CD4-positive, alpha-beta T cell treated with Interleukin-2 at 100 ng/mL for 4 hours (primary cell): ENCODE results near the gene SLC6A6.

Experiments used
- DNase-seq: peaks from one replicate; pipeline ENCODE4 v3.0.0-alpha.2; 2020; ENCODE audit warnings: low spot score

SLC6A6 gene

DNA sequence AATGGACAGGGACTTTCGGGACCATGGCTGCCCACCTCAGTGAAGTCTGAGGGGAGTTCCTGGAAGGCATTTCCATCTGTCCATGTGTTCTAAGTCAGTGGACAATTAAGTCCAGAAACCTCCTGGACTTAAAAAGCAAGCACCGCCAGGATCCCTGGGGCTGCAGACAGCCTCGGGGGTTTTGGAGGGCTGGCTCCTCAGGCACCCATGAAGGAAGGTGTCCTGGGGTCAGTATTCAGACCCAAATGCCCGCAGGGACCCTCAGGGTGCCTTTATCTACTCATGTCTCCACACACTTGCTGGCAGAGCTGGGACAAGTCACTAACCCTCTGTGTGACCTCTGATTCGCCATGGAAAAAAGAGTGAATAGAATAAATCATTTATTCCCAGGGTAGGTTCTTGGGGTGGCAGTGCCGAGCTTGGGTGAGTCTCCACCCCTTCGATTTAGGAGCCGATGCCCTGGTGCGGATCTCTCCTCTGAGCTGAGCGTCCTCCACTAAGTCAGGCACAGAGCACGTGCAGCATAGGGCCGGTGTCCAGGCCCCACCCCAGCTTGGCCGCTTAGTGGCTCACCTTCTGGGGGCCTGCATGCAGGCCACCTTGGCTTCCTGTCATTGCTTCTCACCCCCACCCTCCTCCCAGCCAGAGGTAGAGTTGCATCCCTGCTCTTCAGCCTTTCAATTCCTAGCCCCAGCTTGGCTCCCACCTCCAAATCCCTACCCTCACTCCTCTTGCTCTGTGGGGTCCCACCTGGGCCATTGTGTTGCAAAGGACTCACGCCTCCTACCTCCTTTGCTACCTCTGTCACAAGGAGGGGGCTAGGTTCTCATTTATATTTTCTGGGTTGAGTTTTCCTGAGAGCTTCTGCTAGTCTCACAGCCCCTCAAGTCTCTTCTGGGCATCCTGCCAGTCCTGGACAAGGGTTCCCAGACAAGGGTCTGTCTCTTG is 19.9 kb downstream of the SLC6A6 start:
- no peak for DNase-seq

DNA sequence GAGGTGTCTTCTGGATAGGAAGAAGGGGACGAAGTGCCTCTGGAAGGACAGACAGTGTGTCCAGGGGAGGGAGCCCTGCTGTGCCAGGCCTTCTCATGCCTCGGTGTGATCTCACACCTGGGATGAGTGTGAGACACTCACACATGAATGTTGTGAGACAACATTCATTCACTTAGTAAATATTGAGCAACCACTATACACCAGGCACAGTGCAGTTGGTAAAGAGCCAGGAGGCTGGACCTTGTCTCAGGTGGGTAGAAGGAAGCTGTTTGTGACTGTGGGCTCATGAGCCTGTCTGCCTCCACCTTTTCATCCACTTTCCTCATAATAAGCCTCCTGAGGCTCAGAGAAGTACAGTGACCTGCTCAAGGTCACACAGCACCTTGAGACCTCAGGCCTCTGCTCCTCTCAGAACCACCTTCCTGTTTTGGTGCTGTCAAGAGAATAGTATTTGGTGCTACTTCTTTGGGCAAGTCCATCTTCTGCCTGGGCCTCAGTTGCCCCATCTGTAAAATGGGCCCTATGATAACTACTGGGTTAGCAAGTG is 20.9 kb downstream of the SLC6A6 start:
- no peak for DNase-seq

DNA sequence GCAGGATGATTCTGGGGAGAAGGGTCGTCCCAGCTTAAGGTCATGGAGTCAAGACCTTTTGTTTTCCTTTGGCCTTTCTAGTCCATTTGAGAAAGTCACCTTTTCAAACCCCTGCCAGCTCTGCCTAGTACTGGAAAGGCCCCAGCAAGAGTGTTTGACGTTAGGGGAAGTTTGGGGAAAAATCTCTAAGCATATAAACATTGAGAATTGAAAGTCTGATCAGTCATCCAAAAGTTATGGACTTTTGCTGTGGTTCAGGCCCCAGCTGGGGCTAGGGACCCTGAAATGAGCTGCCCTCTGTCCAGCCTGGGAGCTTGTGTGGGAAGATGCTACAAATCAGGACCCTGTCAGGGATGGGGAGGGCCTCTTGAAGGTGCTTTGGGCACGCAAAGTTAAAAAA is 21.6 kb downstream of the SLC6A6 start:
- DNase-seq = no peak

DNA sequence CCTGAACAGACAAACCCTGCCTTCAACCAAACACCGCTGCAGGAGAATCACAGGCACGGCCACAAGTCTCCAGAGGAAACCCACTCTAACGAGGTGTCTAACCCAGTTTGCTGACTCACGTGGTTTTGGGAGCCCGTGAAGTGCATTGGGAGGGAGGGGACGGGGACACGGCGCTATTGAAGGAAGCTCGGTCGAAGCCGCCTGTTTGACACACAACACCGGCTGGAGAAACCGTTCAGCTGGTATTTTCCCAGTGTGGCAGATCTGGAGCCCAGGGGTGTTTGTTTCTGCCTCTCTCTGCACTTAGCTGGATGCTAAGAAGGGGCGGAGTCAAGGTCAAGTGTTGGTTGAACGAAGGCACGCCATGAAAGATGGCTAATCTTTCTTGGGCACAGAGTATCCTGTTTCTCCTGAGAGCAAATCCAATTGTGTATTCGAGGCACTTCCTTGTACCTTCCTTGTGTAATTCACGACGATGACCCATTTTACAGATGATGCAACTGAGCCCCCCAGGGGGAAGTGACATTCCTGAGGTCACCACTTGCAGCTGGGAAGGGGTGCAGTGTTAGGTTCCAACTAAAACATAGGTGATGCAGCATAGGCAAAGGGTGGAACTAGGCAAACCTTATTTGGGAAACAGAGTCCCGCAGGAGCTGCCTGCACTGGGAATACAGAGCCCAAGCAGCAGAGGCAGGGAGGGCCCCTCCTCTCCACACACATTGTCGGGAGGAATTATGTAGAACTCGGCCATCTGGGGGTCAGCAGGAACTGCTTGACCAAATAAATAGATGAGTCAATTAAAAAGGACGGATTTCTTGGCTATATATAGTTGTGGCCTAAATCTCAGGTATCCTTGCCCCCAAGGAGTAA is 22.5 kb downstream of the SLC6A6 start:
- peak; percentile 72 for DNase-seq

DNA sequence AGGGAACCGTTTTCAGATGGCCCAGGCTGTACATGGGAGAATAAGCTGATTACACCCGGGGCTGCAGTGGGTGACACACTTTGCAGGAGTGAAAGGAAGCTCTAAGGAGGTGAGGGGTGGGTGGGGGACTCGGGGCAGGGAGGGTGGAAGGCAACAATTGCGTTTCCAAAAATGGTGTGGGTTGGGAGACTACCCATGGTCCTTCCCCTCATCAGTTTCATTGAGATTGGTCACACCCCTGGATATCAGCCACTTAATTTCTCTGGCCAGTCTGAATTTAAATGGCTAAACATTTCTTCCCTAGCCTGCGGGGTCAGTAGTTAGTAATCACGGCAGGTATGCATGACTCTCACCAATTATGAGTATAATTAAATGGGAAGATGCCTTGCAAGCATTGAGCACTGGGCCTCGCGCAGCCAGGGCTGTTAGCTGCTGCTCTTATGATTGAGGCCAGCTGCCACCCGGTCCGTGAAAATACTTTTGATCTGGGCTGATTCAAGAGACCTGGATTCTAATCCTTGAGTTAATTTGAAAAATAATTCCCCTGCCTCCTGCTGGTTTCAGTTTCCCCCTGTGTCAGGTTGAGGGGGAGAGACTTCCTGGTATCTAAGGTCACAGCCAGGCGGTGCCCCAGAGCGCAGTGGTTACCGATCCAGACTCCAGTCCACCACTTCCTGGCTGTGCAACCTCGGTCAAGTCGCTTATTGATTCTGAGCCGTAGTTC is 23.3 kb downstream of the SLC6A6 start:
- peak; percentile 62 for DNase-seq

DNA sequence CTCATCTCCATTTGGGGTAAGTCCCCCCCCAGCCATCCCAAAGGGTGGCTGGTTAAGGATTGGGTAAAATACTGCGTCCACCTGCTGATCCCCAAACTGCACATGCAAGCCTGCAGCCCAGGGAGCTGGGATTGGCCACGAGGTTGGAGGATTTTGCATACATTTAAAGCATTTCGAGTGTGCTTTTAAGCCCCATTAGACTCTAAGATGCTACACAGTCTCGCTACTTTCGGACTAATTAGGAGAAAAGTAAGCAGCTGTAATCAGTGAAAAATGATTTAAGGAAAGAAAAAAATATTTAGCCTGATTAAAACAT is 23.9 kb downstream of the SLC6A6 start:
- DNase-seq = no peak

DNA sequence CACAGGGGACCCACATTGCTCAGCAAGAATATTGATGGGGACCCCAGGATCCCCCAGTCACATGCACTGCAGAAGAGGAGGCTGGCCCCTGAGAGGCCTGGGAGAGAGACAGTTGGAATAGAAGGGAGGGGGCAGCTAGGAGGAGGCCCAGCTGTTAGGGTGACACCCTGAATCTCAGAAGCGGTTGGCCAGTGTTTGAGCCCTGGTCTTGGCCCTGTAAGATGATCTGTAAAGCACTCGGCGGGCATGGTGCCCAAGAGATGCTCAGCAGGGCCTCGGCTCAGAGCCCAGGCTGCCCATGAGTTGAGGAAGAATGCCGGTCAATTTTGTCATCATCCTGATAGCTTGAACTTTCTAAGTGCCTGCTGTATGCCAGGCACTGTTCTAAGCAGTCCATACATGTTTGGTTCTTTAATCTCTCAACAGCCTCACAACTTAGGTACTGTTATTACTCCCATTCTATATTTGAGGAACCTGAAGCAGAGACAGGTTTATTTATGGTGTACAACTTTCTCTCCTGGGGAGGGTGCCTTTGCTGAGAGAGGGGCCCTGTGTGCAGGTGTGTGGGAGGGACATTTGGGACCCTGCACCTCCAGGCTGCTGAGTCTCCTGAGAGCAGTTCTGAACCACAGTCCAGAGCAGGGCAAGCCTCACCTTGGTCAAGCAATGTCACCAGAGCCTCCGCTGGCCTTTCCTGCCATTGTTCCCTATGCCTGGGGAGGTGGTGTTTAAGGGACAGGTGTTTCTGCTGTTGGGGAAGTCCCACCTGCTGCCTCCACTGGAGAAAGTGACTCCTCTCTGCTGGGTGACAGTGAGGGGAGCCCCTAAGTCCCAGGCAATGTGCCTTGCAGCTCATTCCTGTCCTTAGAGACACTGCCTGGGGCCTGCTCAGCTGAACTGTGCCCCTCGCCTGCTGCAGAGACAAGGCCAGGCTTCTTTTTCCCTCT is 26.0 kb downstream of the SLC6A6 start:
- no peak for DNase-seq

DNA sequence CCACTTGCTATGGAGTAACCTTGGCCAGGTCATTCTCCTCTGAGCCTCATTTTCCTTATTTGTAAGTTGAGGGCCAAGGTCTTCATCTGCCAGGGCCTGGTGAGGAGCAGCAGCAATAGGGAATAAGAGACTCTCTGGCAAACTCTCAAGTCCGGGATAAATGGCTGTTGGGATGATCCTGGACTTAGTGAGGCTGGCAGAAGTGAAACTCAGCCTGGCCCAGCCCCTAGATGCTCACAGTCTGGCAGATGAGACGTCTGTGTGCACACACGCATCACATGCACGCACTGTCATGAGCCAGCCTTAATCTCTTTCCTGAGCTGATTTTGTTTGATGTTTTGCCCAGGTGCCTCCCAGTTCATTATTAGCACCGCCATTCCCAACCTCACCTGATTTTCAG is 26.8 kb downstream of the SLC6A6 start:
- DNase-seq = no peak

DNA sequence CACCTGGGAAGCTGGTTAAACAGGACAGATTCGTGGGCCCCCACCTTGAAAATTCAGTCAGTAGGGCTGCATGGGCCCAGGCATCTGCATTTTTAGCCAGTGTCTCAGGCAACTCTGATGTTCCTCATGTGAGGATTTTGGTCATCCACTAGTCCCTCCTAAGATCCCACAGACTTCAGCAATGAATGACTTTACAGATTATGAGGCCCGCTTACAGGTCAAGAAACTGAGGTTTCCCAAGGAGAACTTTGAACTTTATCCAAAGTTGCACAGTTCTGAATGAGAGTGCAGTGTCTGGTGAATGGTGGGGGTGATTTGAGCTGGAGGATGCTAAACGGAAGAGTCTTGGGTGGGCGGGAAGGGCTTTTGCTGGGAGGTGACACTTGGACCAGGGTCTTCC is 27.2 kb downstream of the SLC6A6 start:
- no peak for DNase-seq

DNA sequence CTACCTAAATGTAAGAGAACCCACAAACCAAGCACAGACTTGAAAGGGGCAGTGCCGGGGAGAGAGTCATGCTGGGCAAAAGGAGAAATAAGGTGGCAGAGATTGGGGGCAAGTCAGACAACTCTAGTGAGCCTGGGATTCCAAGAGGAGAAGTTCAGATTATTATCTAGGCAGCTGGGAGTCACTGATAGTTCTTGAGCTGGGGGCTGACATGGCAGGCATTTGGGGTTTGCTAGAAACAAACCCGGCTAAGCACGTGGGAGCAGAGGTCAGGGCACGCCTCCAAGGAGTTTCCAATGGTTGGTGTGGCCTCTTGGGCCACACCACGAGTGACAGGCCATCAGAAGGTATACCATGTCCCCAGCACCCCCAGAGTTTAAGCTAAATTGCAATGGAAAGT is 27.6 kb downstream of the SLC6A6 start:
- DNase-seq = no peak

DNA sequence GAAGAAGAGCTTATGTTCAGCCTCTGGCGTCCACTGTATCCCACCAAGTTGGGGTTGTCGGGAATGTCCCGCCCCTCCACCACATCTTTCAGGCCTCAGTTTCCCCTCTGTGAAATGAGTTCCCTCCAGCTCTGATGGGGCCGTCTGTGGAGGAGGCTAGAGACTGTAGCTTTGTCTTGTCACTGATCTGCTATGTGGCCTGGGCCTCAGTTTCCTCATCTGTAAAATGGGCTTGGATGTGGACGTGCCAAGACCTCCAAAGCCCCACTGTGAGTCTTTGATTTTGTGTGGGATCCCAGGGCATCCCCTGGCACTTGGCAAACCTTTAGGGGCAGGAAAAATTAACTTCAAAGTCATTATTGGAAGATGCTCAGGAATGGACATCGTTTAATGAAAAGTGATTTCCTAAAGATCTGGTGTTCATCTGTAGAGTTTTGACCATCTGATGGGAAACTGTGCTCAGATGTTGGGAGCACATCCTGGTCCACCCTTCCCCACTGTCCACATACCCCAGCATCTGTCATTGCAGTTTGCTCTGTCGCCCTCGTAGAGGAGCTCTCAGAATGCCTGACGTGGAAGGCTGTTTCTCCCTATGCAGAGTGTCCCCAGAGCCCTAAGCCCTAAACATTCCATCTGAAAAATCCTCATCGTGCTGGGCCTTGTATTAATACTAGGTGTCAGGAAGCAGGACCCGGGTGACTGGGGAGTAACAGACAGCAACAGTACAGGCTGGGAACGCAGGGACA is 28.5 kb downstream of the SLC6A6 start:
- no peak for DNase-seq

DNA sequence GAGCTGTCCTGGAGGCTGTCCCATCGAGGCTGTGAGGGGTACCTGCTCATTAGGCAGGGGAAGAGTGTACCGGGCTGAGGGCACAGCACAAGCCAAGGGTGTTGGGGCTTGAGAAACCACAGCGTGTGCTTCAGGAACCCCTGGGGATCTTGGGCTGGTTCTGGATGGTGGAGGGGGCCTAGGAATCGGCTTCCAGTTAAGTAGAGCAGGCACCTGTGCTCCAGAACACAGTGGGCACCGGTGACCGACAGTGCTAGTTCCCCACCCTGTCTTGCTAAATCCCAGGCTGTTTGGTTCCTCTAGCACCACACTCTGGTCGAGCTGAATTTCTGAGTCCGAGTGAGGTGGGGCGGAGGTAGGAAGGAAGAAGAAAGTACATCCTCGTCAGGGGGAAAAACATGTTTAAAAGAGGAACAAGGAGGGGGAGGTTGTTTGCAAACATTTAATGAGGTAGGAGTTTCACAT is 29.1 kb downstream of the SLC6A6 start:
- DNase-seq = no peak

DNA sequence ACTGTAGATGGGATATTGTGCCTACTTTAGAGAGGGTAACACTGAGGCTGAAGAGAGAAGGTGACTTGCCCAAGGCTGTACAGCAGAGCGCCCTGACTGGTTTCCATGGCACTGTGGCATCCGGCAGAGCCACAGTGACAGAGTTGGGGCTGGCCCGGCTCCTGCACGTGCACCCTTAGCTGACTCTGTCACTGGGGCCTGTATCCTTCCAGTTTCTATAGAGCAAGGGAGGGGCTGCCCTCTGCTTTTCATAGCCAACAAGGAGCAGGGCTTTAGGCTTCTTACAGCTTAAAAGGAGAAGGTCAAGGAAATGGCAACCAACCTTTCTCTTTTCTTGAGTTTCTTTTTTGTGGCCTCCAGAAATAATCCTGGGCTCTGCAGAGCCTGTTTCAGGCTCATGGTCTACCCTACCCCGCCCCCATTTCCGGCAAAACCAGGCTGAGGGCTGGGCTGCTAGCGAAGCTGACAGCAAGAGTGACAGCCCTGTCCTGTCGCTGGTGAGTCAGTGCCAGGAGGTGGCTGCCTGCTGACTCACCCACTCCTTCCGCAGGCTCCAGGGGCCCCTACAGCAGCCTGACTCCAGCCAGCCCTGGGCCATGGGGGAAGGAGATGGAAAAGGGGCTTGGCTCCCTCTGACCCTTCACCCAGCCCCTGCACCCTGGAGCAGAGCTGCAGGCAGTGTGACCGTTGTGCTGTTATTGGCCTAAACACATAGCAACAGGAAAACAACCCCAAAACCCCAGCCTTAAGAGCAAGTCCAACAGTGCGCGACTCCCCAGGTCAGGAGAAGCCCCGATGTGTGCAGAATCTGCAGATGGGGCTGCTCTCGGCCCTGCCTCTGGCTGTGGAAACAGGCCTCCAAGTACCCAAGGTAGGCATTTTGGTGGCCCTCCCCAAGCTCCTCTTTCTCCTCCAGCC is 29.8 kb downstream of the SLC6A6 start:
- DNase-seq = peak; percentile 96

DNA sequence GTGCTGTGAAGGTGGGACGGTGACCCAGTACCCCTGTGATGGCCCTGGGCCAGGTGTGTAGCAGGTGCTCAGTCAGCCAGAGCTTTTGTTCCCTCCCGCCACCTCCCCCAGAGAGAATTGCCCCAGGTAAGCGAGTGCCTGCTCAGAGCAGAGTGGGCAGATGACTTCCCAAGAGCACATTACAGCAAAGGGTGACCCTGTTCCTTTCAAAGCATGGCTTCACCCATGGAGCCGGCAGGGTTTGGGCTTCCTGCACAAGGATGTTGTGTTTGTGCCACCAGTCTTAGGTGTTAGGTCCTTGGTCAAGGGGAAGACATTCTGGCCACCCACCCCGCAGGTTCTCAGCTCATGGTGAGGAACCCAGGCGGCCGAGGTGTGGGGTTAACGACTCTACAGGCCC is 30.7 kb downstream of the SLC6A6 start:
- DNase-seq = no peak

DNA sequence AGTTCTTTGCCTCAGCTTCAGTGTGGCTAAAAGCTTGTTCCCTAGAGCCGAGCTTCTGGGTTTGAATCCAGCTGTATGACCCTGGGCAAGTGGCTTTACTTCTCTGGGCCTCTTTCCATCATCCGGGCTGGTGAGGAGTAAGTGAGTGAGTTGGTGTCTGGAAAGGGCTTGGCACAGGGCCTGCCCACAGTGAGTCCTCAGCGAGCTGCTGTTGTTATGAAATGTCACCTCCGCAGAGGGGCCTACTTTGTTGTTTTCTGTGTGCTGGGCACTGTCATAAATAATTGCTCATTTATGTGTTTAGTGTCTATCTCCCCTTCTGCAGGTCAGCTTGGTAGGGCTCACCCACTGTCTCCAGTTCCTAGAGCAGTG is 31.7 kb downstream of the SLC6A6 start:
- DNase-seq = peak; percentile 56

DNA sequence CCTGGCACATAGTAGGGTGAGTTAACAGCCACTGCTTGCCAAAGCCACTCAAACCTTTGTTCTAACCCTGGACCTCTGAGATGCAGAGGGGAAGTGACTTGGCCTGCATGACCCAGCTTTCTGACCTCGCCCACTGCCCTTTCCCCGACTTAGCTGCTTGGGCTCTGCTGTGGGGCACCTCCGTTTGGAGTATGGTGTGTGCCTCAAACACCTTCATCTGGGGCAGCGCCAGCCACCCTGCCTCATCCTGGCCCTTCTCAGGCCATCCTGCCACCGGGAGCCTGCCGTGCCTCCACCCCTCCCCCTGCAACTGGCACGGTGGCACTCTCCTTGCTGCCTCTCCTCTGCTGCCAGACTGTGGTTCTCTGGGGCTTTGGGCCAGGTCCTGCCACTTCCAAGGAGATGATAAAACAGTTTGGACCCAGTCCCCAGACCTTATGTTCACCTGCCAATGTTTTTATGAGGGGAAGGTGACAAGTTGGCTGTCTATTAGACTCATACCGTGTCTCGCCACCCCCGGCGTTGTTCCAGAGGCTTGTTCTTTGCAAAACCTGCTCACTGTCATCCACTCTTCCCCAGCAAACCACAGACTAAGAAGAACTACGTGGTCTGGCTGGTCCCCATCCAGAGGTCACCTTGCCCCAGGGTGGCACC is 32.2 kb downstream of the SLC6A6 start:
- DNase-seq = no peak

DNA sequence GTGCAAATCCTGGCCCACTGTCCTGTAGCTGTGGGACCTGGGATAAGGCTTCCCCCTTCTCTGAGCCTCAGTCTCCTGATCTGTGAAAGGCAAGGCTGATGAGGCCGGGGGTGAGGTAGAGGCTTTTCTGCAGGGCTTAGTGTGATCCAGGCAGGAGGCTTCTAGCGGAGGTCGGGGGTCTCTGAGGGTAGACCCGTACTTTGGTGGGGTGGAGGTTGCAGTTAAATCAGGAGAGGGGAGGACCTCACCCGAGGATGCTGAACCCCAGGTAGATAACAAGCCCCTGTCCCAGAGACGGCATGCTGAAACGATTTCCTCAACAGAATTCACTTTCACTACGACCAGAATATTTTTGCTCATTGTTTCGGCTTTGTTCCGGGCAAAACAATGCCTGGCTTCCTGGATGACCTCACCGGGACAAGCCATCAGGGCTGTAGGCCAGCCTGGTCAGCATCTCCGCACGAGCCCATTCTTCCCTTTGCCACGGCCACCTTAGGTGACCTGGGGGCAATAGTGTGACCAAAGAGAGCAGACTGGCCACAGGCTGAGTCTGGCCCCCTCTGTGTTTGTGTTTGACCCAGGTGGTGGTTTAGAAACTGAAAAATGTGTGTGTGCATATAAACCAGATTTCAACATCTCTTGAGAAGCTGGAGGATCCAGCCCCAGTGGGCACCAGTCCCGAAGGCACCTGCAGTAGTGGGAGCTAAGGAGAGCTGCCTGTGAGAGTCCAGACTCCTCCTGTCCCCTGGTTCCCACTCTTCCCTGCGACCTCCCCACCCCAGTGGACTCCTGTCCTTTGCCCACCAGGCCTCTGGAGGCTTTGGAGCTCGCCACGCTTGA is 33.0 kb downstream of the SLC6A6 start:
- no peak for DNase-seq

DNA sequence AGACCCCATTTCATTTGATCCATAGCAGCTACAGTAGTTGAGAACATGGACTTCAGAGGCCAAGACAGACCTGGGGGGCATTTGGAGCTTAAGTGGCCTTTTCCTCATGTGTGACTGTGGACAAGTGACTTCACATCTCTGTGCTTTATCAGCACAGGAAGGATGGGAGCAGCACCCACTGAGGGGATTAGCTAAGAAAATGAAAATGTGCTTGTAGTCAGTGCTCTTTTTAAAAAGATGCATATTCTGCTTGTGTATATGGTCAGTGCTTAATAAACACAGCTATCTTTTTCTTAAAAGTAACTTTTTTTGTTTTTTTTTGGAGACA is 34.5 kb downstream of the SLC6A6 start:
- no peak for DNase-seq
